CD4-positive, alpha-beta memory T cell (primary cell): ENCODE results near the gene NECAB2. TPM values are rescaled to one million over a fixed set of nuclear protein-coding genes. Genes with fewer than 3 reads are reported as not detected.
A peak's percentile ranks its signal among the peaks of the same experiment; 100 is the strongest.

Source experiments
- CTCF ChIA-PET: fragments of 350-600 bp; sonication (Branson Sonifier 250); formaldehyde crosslinking; loops from one replicate; lab custom pipeline; 2021; ENCODE audit warnings: inconsistent platforms; ENCODE audit not compliant: partially characterized antibody; lab: Charles Lee
- POLR2A ChIA-PET: fragments of 350-600 bp; sonication (Branson Sonifier 250); formaldehyde crosslinking; loops from one replicate; lab custom pipeline; 2021; ENCODE audit not compliant: partially characterized antibody; lab: Charles Lee
- DNase-seq, 5 donors: peaks; one replicate each; pipeline versions ENCODE4 v3.0.0 to v3.0.0-alpha.2; 2020 to 2022; ENCODE audit warnings: mixed read lengths in 1 of 5
- H3K27ac ChIP-seq: one replicate; pipeline ENCODE4 v1.7.0; 2013; ENCODE audit warnings: low read depth, low read length
- H3K27me3 ChIP-seq: 2 replicates; pipeline ENCODE4 v1.7.0; 2013; ENCODE audit warnings: mild to moderate bottlenecking, low read length, moderate library complexity; ENCODE audit not compliant: insufficient read depth
- H3K36me3 ChIP-seq: 2 replicates; pipeline ENCODE4 v1.7.0; 2013; ENCODE audit warnings: mild to moderate bottlenecking, low read length, moderate library complexity; ENCODE audit not compliant: insufficient read depth
- H3K4me1 ChIP-seq: 2 replicates; pipeline ENCODE4 v1.7.0; 2013; ENCODE audit warnings: mild to moderate bottlenecking, low read length, moderate library complexity; ENCODE audit not compliant: insufficient read depth
- H3K4me3 ChIP-seq, 2 donors: one replicate each; pipeline ENCODE4 v1.7.0; 2013; ENCODE audit warnings: low read length in 2 of 2, mild to moderate bottlenecking in 1 of 2
- H3K9me3 ChIP-seq, 2 donors: one replicate each; pipeline ENCODE4 v1.7.0; 2013; ENCODE audit warnings: low read length in 2 of 2, control low read depth in 1 of 2; ENCODE audit not compliant: control insufficient read depth in 1 of 2
- H3K27ac Mint-ChIP-seq, 7 donors: one replicate each; pipeline ENCODE4 v1.8.0; 2020 to 2021; ENCODE audit warnings: mixed read lengths in 7 of 7, mild to moderate bottlenecking in 6 of 7, inconsistent platforms in 3 of 7, moderate library complexity in 3 of 7
- H3K27me3 Mint-ChIP-seq, 2 donors: one replicate each; pipeline ENCODE4 v1.8.0; 2020 to 2021; ENCODE audit warnings: mixed read lengths in 2 of 2
- H3K36me3 Mint-ChIP-seq, 2 donors: one replicate each; pipeline ENCODE4 v1.8.0; 2020 to 2021; ENCODE audit warnings: mixed read lengths in 2 of 2, inconsistent platforms in 1 of 2, mild to moderate bottlenecking in 1 of 2
- H3K4me1 Mint-ChIP-seq, 4 donors: one replicate each; pipeline ENCODE4 v1.8.0; 2020 to 2021; ENCODE audit warnings: mixed read lengths in 4 of 4, mild to moderate bottlenecking in 1 of 4
- H3K4me3 Mint-ChIP-seq, 8 donors: one replicate each; pipeline ENCODE4 v1.8.0; 2020 to 2021; ENCODE audit warnings: mixed read lengths in 8 of 8, mild to moderate bottlenecking in 7 of 8, moderate library complexity in 6 of 8, inconsistent platforms in 3 of 8
- H3K9me3 Mint-ChIP-seq, 8 donors: one replicate each; pipeline ENCODE4 v1.8.0; 2020 to 2021; ENCODE audit warnings: mixed read lengths in 8 of 8, mild to moderate bottlenecking in 5 of 8, inconsistent platforms in 3 of 8, moderate library complexity in 1 of 8
- intact Hi-C: fragments of 100-400 bp; cut with micrococcal nuclease; formaldehyde crosslinking; loops from one replicate; pipeline ENCODE4 v1.15.1; 2023
- polyA plus RNA-seq, 2 donors: library from polyadenylated mRNA; unstranded; fragments of 300-500 nt; fragmentation: Illumina TruSeq; gene quantifications; one replicate each; pipeline ENCODE4 v1.2.3, GENCODE V29; 2021
- total RNA-seq, 2 experiments: library from RNA; stranded (reverse); gene quantifications; one replicate each; pipeline ENCODE4 v1.2.3, GENCODE V29; 2021

NECAB2 gene
- total and polyA plus RNA-seq, 4 experiments from 2014 or later: not detected

GRCh38 chr16:84047206-84047605 lies 79.2 kb downstream of the NECAB2 start:
- no peaks in the 10 kb centered on the region for H3K9me3 ChIP-seq
- DNase-seq: no peak
- H3K4me1 Mint-ChIP-seq: peaks cover 2 to 14% (median 8%) of the 10 kb centered on the region in 4 donors
- H3K4me3 Mint-ChIP-seq: no peak overlapping the region
- CTCF ChIA-PET: no interaction called here
- POLR2A ChIA-PET: no interaction called here
- no peaks in the 10 kb centered on the region for H3K9me3 Mint-ChIP-seq
- no peaks in the 10 kb centered on the region for H3K27me3 ChIP-seq
- H3K36me3 ChIP-seq: peaks cover 14% of the 10 kb centered on the region
- intact Hi-C loops: no loop called here
- peaks cover 0 to 6% of the 10 kb centered on the region in 2 donors for H3K27me3 Mint-ChIP-seq
- peaks cover 11 to 26% of the 10 kb centered on the region in 2 donors for H3K36me3 Mint-ChIP-seq
- no peak overlapping the region for H3K27ac ChIP-seq
- H3K27ac Mint-ChIP-seq: peak overlapping the region in 3 of 7 donors; percentile 7 to 72 (median 55)
- H3K4me1 ChIP-seq: no peaks in the 10 kb centered on the region
- H3K4me3 ChIP-seq: no peak overlapping the region

GRCh38 chr16:84047626-84048025 lies 79.6 kb downstream of the NECAB2 start:
- H3K9me3 ChIP-seq: no peaks in the 10 kb centered on the region
- Mint-ChIP-seq H3K27me3 (peaks cover 0 to 6% of the 10 kb centered on the region in 2 donors), H3K4me3 (no peak overlapping the region), H3K27ac (no peak overlapping the region), H3K36me3 (peaks cover 16 to 30% of the 10 kb centered on the region in 2 donors), H3K9me3 (peaks cover 0 to 2% (median 0%) of the 10 kb centered on the region in 8 donors), H3K4me1 (peaks cover 2 to 14% (median 8%) of the 10 kb centered on the region in 4 donors)
- peaks cover 18% of the 10 kb centered on the region for H3K36me3 ChIP-seq
- ChIA-PET POLR2A (no interaction called here), CTCF (no interaction called here)
- DNase-seq: no peak
- intact Hi-C loops: no loop called here
- H3K27me3 ChIP-seq: no peaks in the 10 kb centered on the region
- no peaks in the 10 kb centered on the region for H3K4me1 ChIP-seq
- H3K27ac ChIP-seq: no peak overlapping the region
- no peak overlapping the region for H3K4me3 ChIP-seq

- H3K27me3 ChIP-seq: no peaks in the 10 kb centered on the region
- CTCF ChIA-PET: no interaction called here
- peaks cover 22 to 36% of the 10 kb centered on the region in 2 donors for H3K36me3 Mint-ChIP-seq
- POLR2A ChIA-PET: no interaction called here
- peaks cover 0 to 6% of the 10 kb centered on the region in 2 donors for H3K27me3 Mint-ChIP-seq
- H3K9me3 Mint-ChIP-seq: peaks cover 0 to 2% (median 0%) of the 10 kb centered on the region in 8 donors
- no peak overlapping the region for H3K4me3 ChIP-seq
- no peak for DNase-seq
- peaks cover 2 to 13% (median 8%) of the 10 kb centered on the region in 4 donors for H3K4me1 Mint-ChIP-seq
- H3K36me3 ChIP-seq: peaks cover 24% of the 10 kb centered on the region
- no peaks in the 10 kb centered on the region for H3K4me1 ChIP-seq
- no peak overlapping the region for H3K27ac ChIP-seq
- no peaks in the 10 kb centered on the region for H3K9me3 ChIP-seq
- intact Hi-C loops: no loop called here
- H3K4me3 Mint-ChIP-seq: no peak overlapping the region
- H3K27ac Mint-ChIP-seq: peak overlapping the region in 1 of 7 donors; percentile 50
These were observed 80.2 kb downstream of the NECAB2 start for GRCh38 chr16:84048270-84048669.

- no peak overlapping the region for H3K27ac Mint-ChIP-seq
- intact Hi-C loops: no loop called here
- DNase-seq: no peak
- H3K36me3 ChIP-seq: peaks cover 30% of the 10 kb centered on the region
- no peak overlapping the region for H3K4me3 Mint-ChIP-seq
- no peak overlapping the region for H3K4me3 ChIP-seq
- no peak overlapping the region for H3K27ac ChIP-seq
- H3K27me3 ChIP-seq: no peaks in the 10 kb centered on the region
- no peaks in the 10 kb centered on the region for H3K4me1 ChIP-seq
- peaks cover 0 to 1% of the 10 kb centered on the region in 2 donors for H3K27me3 Mint-ChIP-seq
- CTCF ChIA-PET: no interaction called here
- no peaks in the 10 kb centered on the region for H3K9me3 ChIP-seq
- H3K4me1 Mint-ChIP-seq: peaks cover 2 to 7% (median 7%) of the 10 kb centered on the region in 4 donors
- peaks cover 0 to 2% (median 0%) of the 10 kb centered on the region in 8 donors for H3K9me3 Mint-ChIP-seq
- peaks cover 28 to 42% of the 10 kb centered on the region in 2 donors for H3K36me3 Mint-ChIP-seq
- POLR2A ChIA-PET: no interaction called here
These were observed 80.8 kb downstream of the NECAB2 start for GRCh38 chr16:84048871-84049270.

- Histone ChIP-seq H3K4me3 (no peak overlapping the region), H3K27ac (no peak overlapping the region), H3K4me1 (no peaks in the 10 kb centered on the region), H3K27me3 (no peaks in the 10 kb centered on the region), H3K36me3 (peaks cover 37% of the 10 kb centered on the region), H3K9me3 (no peaks in the 10 kb centered on the region)
- Mint-ChIP-seq H3K27me3 (no peaks in the 10 kb centered on the region), H3K27ac (peak overlapping the region in 2 of 7 donors; percentile 31 to 61), H3K9me3 (peaks cover 0 to 2% (median 0%) of the 10 kb centered on the region in 8 donors), H3K4me3 (no peak overlapping the region), H3K36me3 (peaks cover 35 to 48% of the 10 kb centered on the region in 2 donors), H3K4me1 (peaks cover 0 to under 1% (median under 1%) of the 10 kb centered on the region in 4 donors)
- ChIA-PET POLR2A (no interaction called here), CTCF (no interaction called here)
- no peak for DNase-seq
- intact Hi-C loops: no loop called here
These were observed 81.5 kb downstream of the NECAB2 start for GRCh38 chr16:84049403-84050060.

- POLR2A ChIA-PET: no interaction called here
- Mint-ChIP-seq H3K36me3 (peaks cover 40 to 55% of the 10 kb centered on the region in 2 donors), H3K9me3 (peaks cover 0 to 2% (median 0%) of the 10 kb centered on the region in 8 donors), H3K27ac (peak overlapping the region in 1 of 7 donors; percentile 47), H3K4me3 (no peak overlapping the region), H3K4me1 (no peaks in the 10 kb centered on the region), H3K27me3 (no peaks in the 10 kb centered on the region)
- Histone ChIP-seq H3K4me1 (no peaks in the 10 kb centered on the region), H3K4me3 (no peak overlapping the region), H3K9me3 (no peaks in the 10 kb centered on the region), H3K36me3 (peaks cover 45% of the 10 kb centered on the region), H3K27ac (no peak overlapping the region), H3K27me3 (no peaks in the 10 kb centered on the region)
- CTCF ChIA-PET: no interaction called here
- intact Hi-C loops: no loop called here
- DNase-seq: no peak
These were observed 82.3 kb downstream of the NECAB2 start for GRCh38 chr16:84050316-84050715.

- Histone ChIP-seq H3K9me3 (no peaks in the 10 kb centered on the region), H3K27ac (no peak overlapping the region), H3K4me1 (no peaks in the 10 kb centered on the region), H3K27me3 (no peaks in the 10 kb centered on the region), H3K4me3 (no peak overlapping the region), H3K36me3 (peaks cover 63% of the 10 kb centered on the region)
- H3K4me3 Mint-ChIP-seq: no peak overlapping the region
- intact Hi-C loops: no loop called here
- ChIA-PET POLR2A (no interaction called here), CTCF (no interaction called here)
- no peak for DNase-seq
- no peaks in the 10 kb centered on the region for H3K4me1 Mint-ChIP-seq
- H3K36me3 Mint-ChIP-seq: peaks cover 52 to 70% of the 10 kb centered on the region in 2 donors
- no peaks in the 10 kb centered on the region for H3K27me3 Mint-ChIP-seq
- peaks cover 0 to 2% (median 0%) of the 10 kb centered on the region in 8 donors for H3K9me3 Mint-ChIP-seq
- H3K27ac Mint-ChIP-seq: no peak overlapping the region
These were observed 84.1 kb downstream of the NECAB2 start for GRCh38 chr16:84052071-84052622.
